GM19023 (cell line): ENCODE results near the gene LLGL2.

Experiments used
- ATAC-seq: cut with Tn5 transposase; IDR thresholded peaks from one replicate; pipeline ENCODE4 v1.9.1; 2021; ENCODE audit warnings: mild to moderate bottlenecking, moderate library complexity; ENCODE audit not compliant: unreplicated experiment

The LLGL2 gene

GRCh38 chr17:75549246-75550138 is 24.0 kb downstream of the LLGL2 start:
- ATAC-seq = no peak

GRCh38 chr17:75550139-75550465 is 24.6 kb downstream of the LLGL2 start:
- no peak for ATAC-seq

GRCh38 chr17:75551266-75551665 is 25.8 kb downstream of the LLGL2 start:
- no peak for ATAC-seq

- no peak for ATAC-seq
Measured at GRCh38 chr17:75552425-75553294, 27.2 kb downstream of the LLGL2 start.

- no peak for ATAC-seq
Measured at GRCh38 chr17:75553295-75554110, 28.0 kb downstream of the LLGL2 start.

- no peak for ATAC-seq
Measured at GRCh38 chr17:75555679-75556153, 30.2 kb downstream of the LLGL2 start.

GRCh38 chr17:75557075-75557851 is 31.8 kb downstream of the LLGL2 start:
- no peak for ATAC-seq

GRCh38 chr17:75557852-75558665 is 32.6 kb downstream of the LLGL2 start:
- ATAC-seq = no peak

GRCh38 chr17:75558666-75559530 is 33.4 kb downstream of the LLGL2 start:
- ATAC-seq = no peak

GRCh38 chr17:75559958-75560533 is 34.5 kb downstream of the LLGL2 start:
- no peak for ATAC-seq

GRCh38 chr17:75561927-75562603 is 36.6 kb downstream of the LLGL2 start:
- no peak for ATAC-seq

- ATAC-seq = no peak
Measured at GRCh38 chr17:75563063-75563758, 37.7 kb downstream of the LLGL2 start.

GRCh38 chr17:75564195-75564594 is 38.7 kb downstream of the LLGL2 start:
- no peak for ATAC-seq

GRCh38 chr17:75565066-75565465 is 39.6 kb downstream of the LLGL2 start:
- ATAC-seq = no peak

GRCh38 chr17:75565618-75566017 is 40.1 kb downstream of the LLGL2 start:
- no peak for ATAC-seq

GRCh38 chr17:75566416-75566815 is 40.9 kb downstream of the LLGL2 start:
- no peak for ATAC-seq

GRCh38 chr17:75566834-75567233 is 41.3 kb downstream of the LLGL2 start:
- no peak for ATAC-seq
